ENCODE measurements around the gene RASA3. TPM values are rescaled to one million over a fixed set of nuclear protein-coding genes. Genes with fewer than 3 reads are reported as not detected.

The RASA3 gene
- total RNA-seq, 1 donor from 2014 or later, result 2.6 TPM

DNA sequence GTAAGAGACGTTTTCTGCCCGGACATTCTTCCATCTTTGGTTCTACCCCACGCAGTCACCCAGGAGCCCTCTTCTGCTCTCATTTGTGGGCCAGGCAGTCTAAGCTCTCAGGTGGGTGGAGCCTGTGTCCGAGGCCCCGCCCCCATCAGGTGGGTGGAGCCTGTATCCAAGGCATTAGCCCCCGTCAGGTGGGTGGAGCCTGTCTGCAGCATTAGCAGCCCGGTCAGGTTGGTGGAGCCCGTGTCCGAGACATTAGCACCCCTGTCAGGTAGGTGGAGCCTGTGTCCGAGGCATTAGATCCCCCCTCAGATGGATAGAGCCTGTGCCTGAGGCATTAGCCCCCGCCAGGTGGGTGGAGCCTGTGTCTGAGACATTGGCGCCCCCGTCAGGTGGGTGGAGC, 113.1 kb downstream of the RASA3 start:
- TF ChIP-seq, protein P1, sequence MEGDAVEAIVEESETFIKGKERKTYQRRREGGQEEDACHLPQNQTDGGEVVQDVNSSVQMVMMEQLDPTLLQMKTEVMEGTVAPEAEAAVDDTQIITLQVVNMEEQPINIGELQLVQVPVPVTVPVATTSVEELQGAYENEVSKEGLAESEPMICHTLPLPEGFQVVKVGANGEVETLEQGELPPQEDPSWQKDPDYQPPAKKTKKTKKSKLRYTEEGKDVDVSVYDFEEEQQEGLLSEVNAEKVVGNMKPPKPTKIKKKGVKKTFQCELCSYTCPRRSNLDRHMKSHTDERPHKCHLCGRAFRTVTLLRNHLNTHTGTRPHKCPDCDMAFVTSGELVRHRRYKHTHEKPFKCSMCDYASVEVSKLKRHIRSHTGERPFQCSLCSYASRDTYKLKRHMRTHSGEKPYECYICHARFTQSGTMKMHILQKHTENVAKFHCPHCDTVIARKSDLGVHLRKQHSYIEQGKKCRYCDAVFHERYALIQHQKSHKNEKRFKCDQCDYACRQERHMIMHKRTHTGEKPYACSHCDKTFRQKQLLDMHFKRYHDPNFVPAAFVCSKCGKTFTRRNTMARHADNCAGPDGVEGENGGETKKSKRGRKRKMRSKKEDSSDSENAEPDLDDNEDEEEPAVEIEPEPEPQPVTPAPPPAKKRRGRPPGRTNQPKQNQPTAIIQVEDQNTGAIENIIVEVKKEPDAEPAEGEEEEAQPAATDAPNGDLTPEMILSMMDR (IDR thresholded peaks at IDR 0.05; ENCODE audit: insufficient read depth, low read length, severe bottlenecking), result no peak
- H3K4me3 ChIP-seq (ENCODE audit: low read depth, low read length), result no peak overlapping the region
- FAIRE-seq, result no peak
- no peaks in the 10 kb centered on the region for H3K27me3 ChIP-seq (ENCODE audit: control insufficient read depth, insufficient read depth, low read length)
- no peaks in the 10 kb centered on the region for H3K36me3 ChIP-seq (ENCODE audit: control insufficient read depth, insufficient read depth, low read length)
- no peak for DNase-seq (ENCODE audit: low read depth)

DNA sequence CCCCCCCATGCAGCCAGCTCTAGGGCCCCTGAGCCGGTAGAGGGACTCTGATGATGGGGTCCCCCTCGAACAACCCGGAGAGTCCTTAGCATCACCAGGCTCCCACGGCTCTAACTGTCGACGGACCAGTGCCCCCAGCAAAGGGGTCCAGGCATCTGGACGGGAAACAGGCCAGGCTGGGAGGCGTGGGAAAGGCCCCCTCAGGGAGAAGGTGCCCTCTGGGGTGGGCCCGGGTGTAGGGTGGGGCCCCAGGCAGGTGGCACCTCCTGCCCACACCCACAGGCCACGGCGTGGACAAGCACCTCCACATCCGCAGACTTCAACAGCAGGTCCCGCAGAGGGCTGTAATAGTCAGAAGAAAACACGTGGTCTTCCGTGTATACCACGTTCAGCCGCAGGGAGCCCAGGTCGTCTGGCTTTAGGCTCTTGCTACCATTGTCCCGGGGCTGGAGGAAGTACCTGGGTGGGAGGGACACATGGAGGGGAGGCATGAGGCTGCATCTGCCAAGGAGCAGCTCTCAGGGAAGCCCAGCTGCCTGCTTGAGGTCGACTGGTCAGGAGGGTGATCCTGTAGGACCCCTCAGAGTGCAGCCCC, 113.9 kb downstream of the RASA3 start:
- FAIRE-seq, result no peak

DNA sequence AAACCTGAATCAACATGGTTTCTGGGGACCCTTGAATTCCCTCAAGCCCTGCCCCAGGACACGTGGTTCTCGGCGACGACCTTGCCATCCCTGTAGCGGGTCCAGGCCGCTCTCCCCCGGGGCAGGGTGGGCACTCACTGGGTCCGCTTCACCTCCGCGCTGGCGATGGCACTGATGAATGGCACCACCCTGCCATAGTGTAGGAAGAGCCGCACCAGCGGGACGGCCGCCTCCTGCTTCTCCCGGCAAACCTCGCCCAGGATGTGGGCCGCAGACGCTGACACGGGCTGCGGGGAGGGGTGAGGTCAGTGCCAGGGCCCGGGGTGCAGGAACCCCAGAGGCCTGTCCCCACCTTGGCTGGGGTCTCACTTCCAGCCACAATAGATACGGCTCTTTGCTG, 114.5 kb downstream of the RASA3 start:
- DNase-seq (ENCODE audit: low read depth) (no peak), FAIRE-seq (no peak)
- Histone ChIP-seq H3K4me3 (ENCODE audit: low read depth, low read length) (no peak overlapping the region), H3K36me3 (ENCODE audit: control insufficient read depth, insufficient read depth, low read length) (no peaks in the 10 kb centered on the region), H3K27me3 (ENCODE audit: control insufficient read depth, insufficient read depth, low read length) (no peaks in the 10 kb centered on the region)
- TF ChIP-seq, protein P1 (IDR thresholded peaks at IDR 0.05; ENCODE audit: insufficient read depth, low read length, severe bottlenecking), result no peak

More for the DNA sequence above, 113.9 kb downstream of the RASA3 start:
- DNase-seq (ENCODE audit: low read depth), result no peak
- no peaks in the 10 kb centered on the region for H3K36me3 ChIP-seq (ENCODE audit: control insufficient read depth, insufficient read depth, low read length)
- H3K27me3 ChIP-seq (ENCODE audit: control insufficient read depth, insufficient read depth, low read length), result no peaks in the 10 kb centered on the region
- TF ChIP-seq, protein P1 (IDR thresholded peaks at IDR 0.05; ENCODE audit: insufficient read depth, low read length, severe bottlenecking), result no peak
- no peak overlapping the region for H3K4me3 ChIP-seq (ENCODE audit: low read depth, low read length)

DNA sequence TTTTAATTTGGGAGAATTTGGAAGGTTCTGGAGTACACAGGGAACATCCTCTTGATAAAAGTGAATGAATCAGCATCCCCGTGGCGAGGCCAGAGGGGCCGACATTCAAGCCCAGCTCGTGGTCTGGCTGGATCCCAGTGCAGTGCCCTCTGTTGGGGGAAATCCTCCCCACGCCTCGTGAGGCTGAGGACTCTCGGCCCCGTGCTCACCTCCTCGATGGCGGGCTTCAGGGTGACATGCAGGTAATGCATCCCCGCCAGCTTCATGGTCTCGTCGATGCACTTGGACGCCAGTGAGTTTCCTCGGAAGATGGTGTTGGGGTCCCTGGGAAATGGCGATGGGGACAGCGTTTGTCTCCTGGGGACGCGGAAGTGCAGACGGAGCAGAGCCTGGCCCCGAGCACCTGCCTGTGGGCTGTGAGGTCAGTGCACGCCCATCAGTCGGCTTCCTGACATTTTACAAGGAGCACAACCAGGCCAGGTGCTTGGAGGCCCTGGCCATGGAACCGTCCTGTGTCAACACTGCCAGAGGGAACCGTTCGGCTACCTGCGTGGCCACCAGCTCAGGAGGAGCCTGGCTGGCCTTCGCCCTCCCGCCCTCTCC, 115.3 kb downstream of the RASA3 start:
- no peaks in the 10 kb centered on the region for H3K27me3 ChIP-seq (ENCODE audit: control insufficient read depth, insufficient read depth, low read length)
- DNase-seq (ENCODE audit: low read depth) (no peak), FAIRE-seq (no peak)
- TF ChIP-seq, protein P1 (IDR thresholded peaks at IDR 0.05; ENCODE audit: insufficient read depth, low read length, severe bottlenecking), result no peak
- H3K4me3 ChIP-seq (ENCODE audit: low read depth, low read length), result no peak overlapping the region
- H3K36me3 ChIP-seq (ENCODE audit: control insufficient read depth, insufficient read depth, low read length), result no peaks in the 10 kb centered on the region

DNA sequence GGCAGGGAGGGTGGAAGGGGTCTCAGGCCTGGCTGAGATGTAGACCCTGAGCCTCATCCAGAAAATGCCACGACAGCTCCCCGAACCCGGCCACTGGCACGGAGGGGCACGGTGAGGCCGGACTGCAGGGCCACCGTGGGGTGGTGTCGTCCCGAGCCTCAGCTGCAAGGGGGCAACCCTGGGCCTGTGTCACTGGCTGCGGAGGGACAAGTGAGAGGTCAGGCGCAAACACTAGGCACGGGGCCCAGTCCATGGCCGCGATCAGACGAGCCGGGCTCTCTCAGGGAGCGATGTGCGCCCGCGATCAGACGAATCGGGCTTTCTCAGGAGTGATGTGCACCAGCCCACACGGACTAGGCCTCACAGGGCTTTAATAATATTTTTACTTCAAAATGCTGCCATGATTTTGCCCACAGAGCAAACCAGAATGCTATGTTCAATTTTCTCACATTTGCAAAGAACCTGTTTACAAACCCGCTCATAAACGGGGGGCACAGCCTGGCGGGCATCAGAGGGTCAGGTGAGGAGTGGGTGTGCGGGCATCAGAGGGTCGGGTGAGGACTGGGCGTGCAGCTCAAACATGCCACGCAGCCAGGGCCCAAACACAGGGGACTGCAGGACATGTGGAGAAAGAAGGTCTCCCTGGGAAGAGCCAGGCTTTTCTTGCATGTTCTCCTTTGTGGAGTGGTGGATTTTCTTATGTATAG, 115.9 kb downstream of the RASA3 start:
- Histone ChIP-seq H3K27me3 (ENCODE audit: control insufficient read depth, insufficient read depth, low read length) (no peaks in the 10 kb centered on the region), H3K4me3 (ENCODE audit: low read depth, low read length) (no peak overlapping the region), H3K36me3 (ENCODE audit: control insufficient read depth, insufficient read depth, low read length) (no peaks in the 10 kb centered on the region)
- FAIRE-seq (no peak), DNase-seq (ENCODE audit: low read depth) (no peak)
- TF ChIP-seq, protein P1 (IDR thresholded peaks at IDR 0.05; ENCODE audit: insufficient read depth, low read length, severe bottlenecking), result no peak

Data from bronchial epithelial cell (primary cell).